ENCODE measurements around the gene CAMSAP2.

- no peak for TF ChIP-seq CTCF (conservative IDR thresholded peaks at IDR 0.05; ENCODE audit: low read depth, low read length)
- no peak for TF ChIP-seq POLR2A (IDR thresholded peaks at IDR 0.05; ENCODE audit: low read depth, low read length)
Measured at GRCh38 chr1:200708161-200708560, 30.5 kb upstream of the CAMSAP2 start.

Data from IMR-90 (cell line).